ENCODE results near the gene TLE4. TPM values are rescaled to one million over a fixed set of nuclear protein-coding genes. Genes with fewer than 3 reads are reported as not detected.

Gene TLE4
- total RNA-seq, 1 donor from 2014 or later = 97.4 TPM

DNA sequence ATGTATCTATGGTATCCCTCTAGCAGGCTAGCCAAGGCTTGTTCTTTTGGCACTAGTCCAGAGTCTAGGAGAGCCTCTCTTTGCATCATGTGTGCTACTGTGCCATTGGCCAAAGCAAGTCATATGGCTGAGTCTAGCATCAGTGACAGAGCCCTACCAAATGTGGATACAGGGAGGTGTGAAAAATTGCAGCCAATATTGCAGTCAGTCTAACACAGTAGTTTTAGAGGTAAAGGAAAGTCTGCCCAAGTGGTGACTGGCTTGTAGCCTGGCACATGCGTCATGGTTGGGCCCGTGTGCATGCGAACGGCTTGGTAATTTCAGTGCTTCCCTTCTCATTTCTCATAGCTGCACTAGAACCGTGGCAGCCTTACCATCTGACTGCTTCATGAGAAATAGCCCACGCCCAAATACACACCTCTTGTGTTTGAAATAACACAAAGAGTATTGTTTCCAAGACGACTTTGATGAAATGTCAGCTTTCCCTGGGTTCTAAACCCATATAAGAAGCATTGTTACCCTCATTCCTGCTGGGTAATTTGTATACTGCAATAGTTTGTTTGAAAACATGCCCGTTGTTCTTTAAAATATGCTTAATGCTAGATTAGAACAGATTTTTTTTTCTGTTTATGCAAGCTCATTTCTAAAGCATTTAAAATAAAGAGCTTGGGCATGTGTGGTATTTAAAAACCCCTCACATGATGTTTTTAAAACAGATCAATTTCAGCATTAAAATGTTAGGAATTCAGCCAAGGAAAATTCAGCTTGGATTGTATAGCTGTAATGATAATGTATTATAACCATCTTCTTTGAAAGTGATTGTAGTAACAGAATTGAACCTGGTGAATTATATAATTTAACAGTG is 113.2 kb downstream of the TLE4 start:
- Mint-ChIP-seq H3K27ac (ENCODE audit: unreplicated experiment) (no peak overlapping the region), H3K4me1 (ENCODE audit: low read depth, unreplicated experiment) (peaks cover 6% of the 10 kb centered on the region)

DNA sequence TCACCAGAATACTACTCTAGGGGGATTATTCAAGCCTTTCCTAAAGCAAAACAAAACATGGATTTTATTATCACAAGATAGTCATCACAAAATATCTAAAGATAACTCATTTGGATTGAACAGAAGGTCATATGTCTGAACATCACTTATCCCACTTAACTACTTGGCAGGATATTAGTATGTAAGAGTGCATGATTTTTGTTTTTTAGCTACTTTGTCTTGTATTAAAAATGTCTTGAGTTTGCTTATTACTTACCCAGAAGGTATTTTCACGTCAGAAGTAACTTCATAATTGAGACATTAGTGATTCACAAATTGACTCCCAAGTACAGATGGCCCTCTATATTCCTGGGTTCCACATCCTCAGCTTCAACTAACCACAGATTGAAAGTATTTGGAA is 113.8 kb downstream of the TLE4 start:
- Mint-ChIP-seq H3K9me3 (ENCODE audit: unreplicated experiment) (peaks cover 1% of the 10 kb centered on the region), H3K4me1 (ENCODE audit: low read depth, unreplicated experiment) (peaks cover 8% of the 10 kb centered on the region), H3K27me3 (ENCODE audit: unreplicated experiment) (peaks cover 2% of the 10 kb centered on the region), H3K27ac (ENCODE audit: unreplicated experiment) (no peak overlapping the region), H3K4me3 (ENCODE audit: unreplicated experiment) (no peak overlapping the region), H3K36me3 (ENCODE audit: unreplicated experiment) (no peaks in the 10 kb centered on the region)
- DNase-seq = no peak
- TF ChIP-seq, protein P1, sequence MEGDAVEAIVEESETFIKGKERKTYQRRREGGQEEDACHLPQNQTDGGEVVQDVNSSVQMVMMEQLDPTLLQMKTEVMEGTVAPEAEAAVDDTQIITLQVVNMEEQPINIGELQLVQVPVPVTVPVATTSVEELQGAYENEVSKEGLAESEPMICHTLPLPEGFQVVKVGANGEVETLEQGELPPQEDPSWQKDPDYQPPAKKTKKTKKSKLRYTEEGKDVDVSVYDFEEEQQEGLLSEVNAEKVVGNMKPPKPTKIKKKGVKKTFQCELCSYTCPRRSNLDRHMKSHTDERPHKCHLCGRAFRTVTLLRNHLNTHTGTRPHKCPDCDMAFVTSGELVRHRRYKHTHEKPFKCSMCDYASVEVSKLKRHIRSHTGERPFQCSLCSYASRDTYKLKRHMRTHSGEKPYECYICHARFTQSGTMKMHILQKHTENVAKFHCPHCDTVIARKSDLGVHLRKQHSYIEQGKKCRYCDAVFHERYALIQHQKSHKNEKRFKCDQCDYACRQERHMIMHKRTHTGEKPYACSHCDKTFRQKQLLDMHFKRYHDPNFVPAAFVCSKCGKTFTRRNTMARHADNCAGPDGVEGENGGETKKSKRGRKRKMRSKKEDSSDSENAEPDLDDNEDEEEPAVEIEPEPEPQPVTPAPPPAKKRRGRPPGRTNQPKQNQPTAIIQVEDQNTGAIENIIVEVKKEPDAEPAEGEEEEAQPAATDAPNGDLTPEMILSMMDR (IDR thresholded peaks at IDR 0.05; ENCODE audit: partially characterized antibody, unreplicated experiment) = no peak

More for the DNA sequence above, 113.2 kb downstream of the TLE4 start:
- Mint-ChIP-seq H3K9me3 (ENCODE audit: unreplicated experiment) (peaks cover under 1% of the 10 kb centered on the region), H3K36me3 (ENCODE audit: unreplicated experiment) (no peaks in the 10 kb centered on the region), H3K4me3 (ENCODE audit: unreplicated experiment) (no peak overlapping the region), H3K27me3 (ENCODE audit: unreplicated experiment) (peaks cover 1% of the 10 kb centered on the region)
- no peak for DNase-seq
- TF ChIP-seq, protein P1 (IDR thresholded peaks at IDR 0.05; ENCODE audit: partially characterized antibody, unreplicated experiment) = no peak

DNA sequence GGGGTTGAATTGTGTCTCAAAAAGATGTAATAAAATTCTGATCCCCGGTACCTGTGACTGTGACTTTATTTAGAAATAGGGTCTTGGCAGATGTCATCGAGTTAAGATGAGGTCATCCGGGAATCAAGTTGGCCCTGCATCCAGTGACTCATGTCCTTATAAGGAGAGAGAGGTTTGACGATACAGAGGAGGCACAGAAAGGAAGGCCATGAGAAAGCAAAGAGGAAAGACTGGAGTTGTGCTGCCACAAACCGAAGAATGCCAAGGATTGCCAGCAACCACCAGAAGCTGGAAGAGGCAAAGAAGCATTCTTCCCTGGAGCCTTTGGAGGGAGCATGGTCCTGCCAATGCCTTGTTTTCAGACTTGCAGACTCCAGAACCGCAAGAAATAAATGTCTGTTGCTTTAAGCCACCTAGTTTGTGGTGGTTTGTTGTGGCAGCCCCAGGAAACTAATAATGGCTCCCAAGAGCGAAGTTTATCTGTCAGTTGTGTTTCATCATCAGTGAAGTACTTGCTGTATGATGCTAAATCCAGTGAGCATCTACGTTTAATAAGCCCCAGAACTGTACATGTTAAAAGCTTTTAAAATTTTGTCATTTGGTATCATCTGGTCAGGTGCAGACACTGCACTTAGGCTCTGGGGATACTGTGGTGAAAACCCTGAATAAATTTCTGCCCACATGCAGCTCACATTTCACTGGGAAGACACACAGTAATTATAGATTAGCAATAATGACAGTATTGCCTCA is 114.8 kb downstream of the TLE4 start:
- Mint-ChIP-seq H3K4me3 (ENCODE audit: unreplicated experiment) (no peak overlapping the region), H3K36me3 (ENCODE audit: unreplicated experiment) (no peaks in the 10 kb centered on the region), H3K27ac (ENCODE audit: unreplicated experiment) (no peak overlapping the region), H3K27me3 (ENCODE audit: unreplicated experiment) (peaks cover 2% of the 10 kb centered on the region), H3K4me1 (ENCODE audit: low read depth, unreplicated experiment) (peaks cover 8% of the 10 kb centered on the region), H3K9me3 (ENCODE audit: unreplicated experiment) (peaks cover 1% of the 10 kb centered on the region)
- no peak for DNase-seq
- TF ChIP-seq, protein P1 (IDR thresholded peaks at IDR 0.05; ENCODE audit: partially characterized antibody, unreplicated experiment) = no peak

DNA sequence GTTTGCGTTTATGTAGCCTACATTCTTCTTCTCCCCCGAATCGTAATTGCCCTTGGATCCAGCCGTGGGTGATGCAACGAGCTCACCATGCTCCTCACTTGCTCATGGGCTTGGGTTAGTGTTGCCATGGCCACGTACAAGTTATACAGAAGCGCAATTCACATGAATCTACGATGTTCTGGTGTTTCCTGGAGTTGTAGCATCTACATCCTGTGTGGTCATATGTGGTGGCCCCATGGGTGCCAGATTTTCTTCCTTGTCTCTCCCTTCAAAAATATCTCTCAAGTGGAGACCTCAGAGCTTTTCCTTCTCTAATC is 115.3 kb downstream of the TLE4 start:
- peaks cover 11% of the 10 kb centered on the region for H3K4me1 Mint-ChIP-seq (ENCODE audit: low read depth, unreplicated experiment)
- no peak overlapping the region for H3K27ac Mint-ChIP-seq (ENCODE audit: unreplicated experiment)
- TF ChIP-seq, protein P1 (IDR thresholded peaks at IDR 0.05; ENCODE audit: partially characterized antibody, unreplicated experiment) = no peak
- H3K36me3 Mint-ChIP-seq (ENCODE audit: unreplicated experiment) = no peaks in the 10 kb centered on the region
- DNase-seq = no peak
- H3K9me3 Mint-ChIP-seq (ENCODE audit: unreplicated experiment) = peaks cover 1% of the 10 kb centered on the region
- H3K4me3 Mint-ChIP-seq (ENCODE audit: unreplicated experiment) = no peak overlapping the region
- peaks cover 2% of the 10 kb centered on the region for H3K27me3 Mint-ChIP-seq (ENCODE audit: unreplicated experiment)

DNA sequence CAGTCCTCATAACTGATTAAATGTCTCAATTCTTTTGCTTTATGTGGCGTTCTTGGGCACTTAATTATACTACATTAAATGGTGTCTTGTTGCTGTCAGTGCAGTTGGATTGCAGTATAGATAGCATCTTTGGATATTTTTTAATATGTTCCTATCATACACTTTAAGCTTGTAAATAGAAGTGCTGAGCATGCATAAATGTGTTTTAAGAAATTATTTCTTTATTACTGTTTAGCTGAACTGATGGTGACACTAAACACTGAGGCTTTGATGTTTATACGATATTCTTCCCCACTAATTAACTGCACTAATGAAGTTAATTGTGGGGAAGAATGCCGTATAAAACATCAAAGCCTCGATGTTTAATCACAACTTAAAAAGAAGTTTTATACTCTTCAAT is 116.6 kb downstream of the TLE4 start:
- Mint-ChIP-seq H3K9me3 (ENCODE audit: unreplicated experiment) (peaks cover 3% of the 10 kb centered on the region), H3K27ac (ENCODE audit: unreplicated experiment) (no peak overlapping the region), H3K27me3 (ENCODE audit: unreplicated experiment) (peaks cover 2% of the 10 kb centered on the region), H3K36me3 (ENCODE audit: unreplicated experiment) (no peaks in the 10 kb centered on the region), H3K4me1 (ENCODE audit: low read depth, unreplicated experiment) (peaks cover 21% of the 10 kb centered on the region), H3K4me3 (ENCODE audit: unreplicated experiment) (no peak overlapping the region)
- TF ChIP-seq, protein P1 (IDR thresholded peaks at IDR 0.05; ENCODE audit: partially characterized antibody, unreplicated experiment) = no peak
- no peak for DNase-seq

Data from glutamatergic neuron (in vitro differentiated cells).